Sigmoid colon (tissue), 7 donors: ENCODE data around the gene KIRREL3. TPM values are rescaled to one million over a fixed set of nuclear protein-coding genes. Genes with fewer than 3 reads are reported as not detected.

Experiments
- DNase-seq: peaks from one replicate; pipeline ENCODE4 v3.0.0-alpha.2; 2019
- H3K27ac ChIP-seq, 4 donors: fragments of 200-600 bp; sonication (generic); one replicate each; pipeline ENCODE4 v1.5.1; 2016 to 2019; ENCODE audit warnings: mild to moderate bottlenecking in 1 of 4
- H3K27me3 ChIP-seq, 3 donors: fragments of 200-600 bp; sonication (generic); one replicate each; pipeline ENCODE4 v1.5.1; 2019; ENCODE audit warnings: mild to moderate bottlenecking in 1 of 3
- H3K36me3 ChIP-seq, 4 donors: fragments of 200-600 bp; sonication (generic); one replicate each; pipeline ENCODE4 v1.5.1; 2016 to 2019
- H3K4me1 ChIP-seq, 4 donors: fragments of 200-600 bp; sonication (generic); one replicate each; pipeline ENCODE4 v1.5.1; 2017 to 2019
- H3K4me3 ChIP-seq, 4 donors: fragments of 200-600 bp; sonication (generic); one replicate each; pipeline ENCODE4 v1.5.1; 2017 to 2019; ENCODE audit warnings: mild to moderate bottlenecking in 2 of 4, moderate library complexity in 1 of 4
- H3K9me3 ChIP-seq, 4 donors: fragments of 200-600 bp in 3 of 4; sonication (generic) in 3 of 4; one replicate each; pipeline versions ENCODE4 v1.5.1 to v1.6.1; 2013 to 2019
- EP300 ChIP-seq, 4 donors: sonication (generic); formaldehyde crosslinking; IDR thresholded peaks; one replicate each; pipeline ENCODE4 v1.6.1; 2017; ENCODE audit warnings: antibody characterized with exemption in 4 of 4
- POLR2A ChIP-seq, 2 donors: fragments of 450-650 bp; IDR thresholded peaks; one replicate each; pipeline ENCODE4 v1.6.1; 2016; ENCODE audit warnings: antibody characterized with exemption in 2 of 2, mild to moderate bottlenecking in 2 of 2, moderate library complexity in 2 of 2
- POLR2AphosphoS5 ChIP-seq, 4 donors: sonication (generic); formaldehyde crosslinking; IDR thresholded peaks; one replicate each; pipeline ENCODE4 v1.6.1; 2017; ENCODE audit warnings: antibody characterized with exemption in 4 of 4
- WGBS, 2 donors: extraction: QIAGEN DNeasy Blood & Tissue Kit; methylation state at CpG; one replicate each; pipeline ENCODE4 v1.1.7; 2013; 5-methylcytosine and 5-hydroxymethylcytosine counted together
- intact Hi-C: fragments of 100-400 bp; cut with DNase I; formaldehyde crosslinking; loops from one replicate; pipeline ENCODE4 v1.15.1; 2023
- polyA plus RNA-seq, 3 donors: library from polyadenylated mRNA; stranded (reverse); fragments of 200-250 nt; gene quantifications; one replicate each; pipeline ENCODE4 v1.2.3, GENCODE V29; 2013
- total RNA-seq, 4 donors: library from RNA; depleted of rRNA; stranded (reverse); fragments of >200 nt; gene quantifications; one replicate each; pipeline ENCODE4 v1.1.0, GENCODE V29; 2016
- TF ChIP-seq, protein P1 (sequence below), 4 experiments: fragments of 450-650 bp in 3 of 4; fragments of 200-600 bp in 1 of 4; IDR thresholded peaks; one replicate each; pipeline ENCODE4 v1.5.1; 2016 to 2019; ENCODE audit warnings: antibody characterized with exemption in 4 of 4, mild to moderate bottlenecking in 3 of 4, moderate library complexity in 2 of 4
- donor health status: healthy with polysubstance abuse.
- donor health status: Bipolar disorder and iron deficiency.
- donor health status: healthy.

Gene KIRREL3
- total and polyA plus RNA-seq, 7 donors: under 0.01 to 3.3 (median 1.0) TPM

DNA sequence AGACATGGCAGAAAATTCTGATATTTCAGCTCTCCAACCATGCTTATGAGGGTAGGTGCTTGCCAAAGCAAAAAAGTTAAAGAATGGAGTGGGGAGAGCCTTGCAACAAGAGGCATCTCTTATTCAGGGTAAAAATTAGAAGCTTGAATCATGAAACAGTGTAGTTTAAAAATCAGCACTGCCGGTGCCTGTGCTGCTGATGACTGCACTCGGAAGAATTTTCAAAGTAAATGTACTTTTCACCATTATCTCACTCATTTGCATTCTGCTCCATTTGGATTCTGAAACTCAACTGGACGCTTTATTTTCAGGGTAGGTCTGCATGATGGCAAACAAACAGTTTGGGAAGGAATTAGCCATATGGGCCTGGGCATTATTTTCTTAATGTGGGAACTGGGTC, 126.3 kb downstream of the KIRREL3 start:
- Histone ChIP-seq H3K4me3 (no peak overlapping the region), H3K27ac (no peak overlapping the region), H3K9me3 (no peaks in the 10 kb centered on the region), H3K4me1 (peaks cover 0 to 26% (median 15%) of the 10 kb centered on the region in 4 donors), H3K27me3 (no peaks in the 10 kb centered on the region), H3K36me3 (no peaks in the 10 kb centered on the region)
- intact Hi-C loops: no loop called here
- no peak for TF ChIP-seq EP300 (IDR thresholded peaks at IDR 0.05)
- TF ChIP-seq, protein P1, sequence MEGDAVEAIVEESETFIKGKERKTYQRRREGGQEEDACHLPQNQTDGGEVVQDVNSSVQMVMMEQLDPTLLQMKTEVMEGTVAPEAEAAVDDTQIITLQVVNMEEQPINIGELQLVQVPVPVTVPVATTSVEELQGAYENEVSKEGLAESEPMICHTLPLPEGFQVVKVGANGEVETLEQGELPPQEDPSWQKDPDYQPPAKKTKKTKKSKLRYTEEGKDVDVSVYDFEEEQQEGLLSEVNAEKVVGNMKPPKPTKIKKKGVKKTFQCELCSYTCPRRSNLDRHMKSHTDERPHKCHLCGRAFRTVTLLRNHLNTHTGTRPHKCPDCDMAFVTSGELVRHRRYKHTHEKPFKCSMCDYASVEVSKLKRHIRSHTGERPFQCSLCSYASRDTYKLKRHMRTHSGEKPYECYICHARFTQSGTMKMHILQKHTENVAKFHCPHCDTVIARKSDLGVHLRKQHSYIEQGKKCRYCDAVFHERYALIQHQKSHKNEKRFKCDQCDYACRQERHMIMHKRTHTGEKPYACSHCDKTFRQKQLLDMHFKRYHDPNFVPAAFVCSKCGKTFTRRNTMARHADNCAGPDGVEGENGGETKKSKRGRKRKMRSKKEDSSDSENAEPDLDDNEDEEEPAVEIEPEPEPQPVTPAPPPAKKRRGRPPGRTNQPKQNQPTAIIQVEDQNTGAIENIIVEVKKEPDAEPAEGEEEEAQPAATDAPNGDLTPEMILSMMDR (IDR thresholded peaks at IDR 0.05): no peak
- no peak for TF ChIP-seq POLR2AphosphoS5 (IDR thresholded peaks at IDR 0.05)
- TF ChIP-seq POLR2A (IDR thresholded peaks at IDR 0.05): no peak
- no peak for DNase-seq
- WGBS, 2 donors: 81 to 91% methylated on average over 3 of the region's 3 CpGs

DNA sequence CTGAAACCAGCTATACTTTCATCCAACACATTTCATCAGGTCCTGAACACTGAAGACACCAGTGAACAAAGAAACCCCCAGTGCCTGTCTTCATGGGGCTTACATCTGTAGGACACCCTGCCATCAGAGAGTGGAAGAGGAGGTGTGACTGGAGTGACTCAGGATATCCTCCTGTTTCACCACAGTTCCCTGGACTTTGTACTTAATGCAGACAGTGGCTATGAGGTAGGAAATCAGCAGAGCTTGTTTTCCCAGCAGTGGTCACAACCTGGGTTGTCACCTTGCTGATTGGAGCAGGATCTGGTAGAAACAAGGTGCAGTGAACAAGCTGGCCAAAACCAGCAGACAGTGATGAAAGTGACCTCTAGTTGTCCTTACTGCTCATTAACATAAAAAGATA, 128.8 kb downstream of the KIRREL3 start:
- TF ChIP-seq POLR2A (IDR thresholded peaks at IDR 0.05): no peak
- no peak for TF ChIP-seq POLR2AphosphoS5 (IDR thresholded peaks at IDR 0.05)
- TF ChIP-seq, protein P1 (IDR thresholded peaks at IDR 0.05): no peak
- no peak for TF ChIP-seq EP300 (IDR thresholded peaks at IDR 0.05)
- H3K9me3 ChIP-seq: no peaks in the 10 kb centered on the region
- no peaks in the 10 kb centered on the region for H3K36me3 ChIP-seq
- no peak for DNase-seq
- no peaks in the 10 kb centered on the region for H3K27me3 ChIP-seq
- no peak overlapping the region for H3K4me3 ChIP-seq
- no peak overlapping the region for H3K27ac ChIP-seq
- H3K4me1 ChIP-seq: peaks cover 0 to 18% (median 11%) of the 10 kb centered on the region in 4 donors
- intact Hi-C loops: no loop called here

DNA sequence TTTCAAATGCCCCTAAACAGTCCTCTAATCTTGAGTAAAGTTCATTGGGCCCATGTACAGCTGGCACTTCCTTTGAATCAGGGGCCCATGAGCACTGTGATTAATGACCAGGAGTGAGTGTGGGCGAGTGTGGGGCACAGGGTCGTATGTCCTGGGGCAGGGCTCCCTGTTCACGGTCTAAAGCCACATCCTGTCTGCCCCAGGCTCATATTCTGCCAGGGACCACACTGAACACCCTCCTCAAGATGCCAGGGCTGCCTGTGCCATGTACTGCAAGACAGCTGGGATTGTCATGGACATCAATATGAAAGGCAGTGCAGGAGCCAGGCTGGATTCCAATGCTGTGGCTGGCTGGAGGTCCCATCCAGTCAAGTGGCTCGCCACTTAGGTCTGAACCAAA, 130.5 kb downstream of the KIRREL3 start:
- H3K4me1 ChIP-seq: peaks cover 0 to under 1% (median 0%) of the 10 kb centered on the region in 4 donors
- no peak overlapping the region for H3K4me3 ChIP-seq
- TF ChIP-seq EP300 (IDR thresholded peaks at IDR 0.05) (no peak), POLR2A (IDR thresholded peaks at IDR 0.05) (no peak), POLR2AphosphoS5 (IDR thresholded peaks at IDR 0.05) (no peak)
- TF ChIP-seq, protein P1 (IDR thresholded peaks at IDR 0.05): no peak
- intact Hi-C loops: no loop called here
- H3K36me3 ChIP-seq: no peaks in the 10 kb centered on the region
- H3K27me3 ChIP-seq: no peaks in the 10 kb centered on the region
- H3K9me3 ChIP-seq: no peaks in the 10 kb centered on the region
- DNase-seq: no peak
- no peak overlapping the region for H3K27ac ChIP-seq
- 61 to 79% methylated on average over 4 of the region's 4 CpGs for WGBS, 2 donors

DNA sequence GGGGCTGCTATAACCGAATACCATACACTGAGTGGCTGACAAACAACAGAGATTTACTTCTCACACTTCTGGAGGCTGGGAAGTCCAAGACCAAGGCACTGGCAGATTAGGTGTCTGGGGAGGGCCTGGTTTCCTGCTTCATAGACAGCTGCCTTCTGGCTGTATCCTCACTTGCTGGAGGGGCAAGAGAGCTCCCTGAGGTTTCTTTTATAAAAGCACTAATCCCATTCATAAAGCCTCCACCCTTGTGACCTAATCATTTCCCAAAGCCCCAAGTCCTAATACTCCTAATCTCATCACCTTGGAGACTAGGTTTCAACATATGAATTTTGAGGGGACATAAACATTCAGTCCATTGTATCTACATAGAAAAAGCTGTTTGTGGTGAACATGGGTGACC, 131.8 kb downstream of the KIRREL3 start:
- 55 to 71% methylated on average over 1 of the region's 1 CpG for WGBS, 2 donors
- no peaks in the 10 kb centered on the region for H3K36me3 ChIP-seq
- TF ChIP-seq POLR2A (IDR thresholded peaks at IDR 0.05) (no peak), EP300 (IDR thresholded peaks at IDR 0.05) (no peak), POLR2AphosphoS5 (IDR thresholded peaks at IDR 0.05) (no peak)
- TF ChIP-seq, protein P1 (IDR thresholded peaks at IDR 0.05): no peak
- no peaks in the 10 kb centered on the region for H3K4me1 ChIP-seq
- H3K27me3 ChIP-seq: no peaks in the 10 kb centered on the region
- H3K27ac ChIP-seq: no peak overlapping the region
- H3K4me3 ChIP-seq: no peak overlapping the region
- no peaks in the 10 kb centered on the region for H3K9me3 ChIP-seq
- intact Hi-C loops: no loop called here
- no peak for DNase-seq

DNA sequence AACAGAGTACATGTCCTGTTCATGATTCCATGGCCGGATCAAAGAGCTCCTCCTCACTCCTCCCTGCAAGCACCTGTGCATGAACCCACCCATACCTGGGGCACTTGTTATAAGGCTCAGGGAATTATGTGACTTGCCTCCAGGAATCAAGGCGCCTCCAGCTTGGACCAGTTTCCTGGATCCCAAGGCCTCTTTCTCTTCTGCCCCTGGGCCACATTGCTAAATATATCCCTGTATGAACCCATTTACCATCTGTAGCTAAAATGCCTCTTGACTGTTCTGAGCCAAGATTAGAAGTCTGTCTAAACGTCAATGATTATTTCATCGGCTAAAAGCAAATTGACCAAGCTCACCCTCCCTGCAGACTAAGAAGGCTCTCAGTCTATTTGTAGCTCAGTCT, 135.6 kb downstream of the KIRREL3 start:
- Histone ChIP-seq H3K36me3 (no peaks in the 10 kb centered on the region), H3K27me3 (no peaks in the 10 kb centered on the region), H3K4me3 (no peak overlapping the region), H3K9me3 (no peaks in the 10 kb centered on the region), H3K27ac (no peak overlapping the region), H3K4me1 (no peaks in the 10 kb centered on the region)
- WGBS, 2 donors: 81 to 85% methylated on average over 4 of the region's 4 CpGs
- DNase-seq: no peak
- intact Hi-C loops: no loop called here
- TF ChIP-seq POLR2A (IDR thresholded peaks at IDR 0.05): no peak
- TF ChIP-seq POLR2AphosphoS5 (IDR thresholded peaks at IDR 0.05): no peak
- TF ChIP-seq, protein P1 (IDR thresholded peaks at IDR 0.05): no peak
- TF ChIP-seq EP300 (IDR thresholded peaks at IDR 0.05): no peak
